HepG2 (cell line): ENCODE data around the gene ST14. TPM values are rescaled to one million over a fixed set of nuclear protein-coding genes. Genes with fewer than 3 reads are reported as not detected.

Source experiments
- ATAC-seq: fragments of 200-7000 bp; cut with Tn5 transposase; 3 replicates; pipeline ENCODE4 v1.9.1; 2020; ENCODE audit warnings: mild to moderate bottlenecking, moderate library complexity
- BruUV-seq: library from RNA; stranded (reverse); fragments of 400-500 nt; replicated peaks from 2 replicates; lab custom pipeline; 2021; lab: Mats Ljungman, UMichigan
- CTCF ChIA-PET: fragments of 300-600 bp; formaldehyde crosslinking; extraction: SDS; loops from one replicate; lab custom pipeline; 2021; ENCODE audit warnings: low total read pairs, inconsistent platforms, low intra/inter-chr PET ratio; lab: Yijun Ruan, JAX
- POLR2A ChIA-PET: fragments of 350-600 bp; sonication (Branson Sonifier 250); formaldehyde crosslinking; loops from one replicate; lab custom pipeline; 2020; ENCODE audit warnings: antibody characterized with exemption, inconsistent platforms; lab: Yijun Ruan, JAX
- DNase-seq: peaks from one replicate; pipeline ENCODE4 v3.0.0-alpha.2; 2015; ENCODE audit warnings: low spot score
- FAIRE-seq: peaks from 3 replicates; lab custom pipeline; 2011; peaks lifted over from hg19 to GRCh38; lab: Jason Lieb, UNC
- H2AFZ ChIP-seq: one replicate; pipeline ENCODE4 v1.6.1; 2011; ENCODE audit warnings: low read length, inconsistent platforms
- H3K27ac ChIP-seq: fragments of 300-600 bp; 3 replicates; pipeline ENCODE4 v1.8.0; 2011; ENCODE audit warnings: mixed run types, mild to moderate bottlenecking, mixed read lengths, low read length, inconsistent platforms; ENCODE audit not compliant: insufficient read depth; ENCODE audit errors: extremely low read length
- H3K27me3 ChIP-seq, 2 experiments: fragments of 200-600 bp in 1 of 2; 2 replicates in 1 of 2; 3 replicates in 1 of 2; pipeline versions ENCODE4 v1.6.0 to v1.8.0; 2011; ENCODE audit warnings: low read length in 2 of 2, mild to moderate bottlenecking in 2 of 2, moderate library complexity in 2 of 2, inconsistent platforms in 1 of 2; ENCODE audit not compliant: insufficient read depth in 2 of 2, control insufficient read depth in 1 of 2
- H3K36me3 ChIP-seq, 2 experiments: fragments of 200-600 bp in 1 of 2; replicated peaks in 1 of 2; 2 replicates in 1 of 2; 3 replicates in 1 of 2; pipeline versions ENCODE4 v1.5.1 to v1.8.0; 2011; ENCODE audit warnings: low read length in 2 of 2, inconsistent platforms in 1 of 2; ENCODE audit not compliant: insufficient read depth in 2 of 2, control insufficient read depth in 1 of 2
- H3K4me1 ChIP-seq: 2 replicates; pipeline ENCODE4 v1.5.1; 2012; ENCODE audit warnings: low read length, inconsistent platforms; ENCODE audit not compliant: insufficient read depth
- H3K4me2 ChIP-seq: 2 replicates; pipeline ENCODE4 v1.6.0; 2011; ENCODE audit warnings: low read depth, low read length, inconsistent platforms
- H3K4me3 ChIP-seq, 3 experiments: fragments of 200-600 bp in 1 of 3; sonication (generic), shearing (Covaris generic) in 1 of 3; replicated peaks in 1 of 3; 2 replicates each; pipeline ENCODE4 v1.5.1; 2011 to 2016; ENCODE audit warnings: low read length in 3 of 3, inconsistent platforms in 2 of 3, low read depth in 2 of 3, mild to moderate bottlenecking in 2 of 3, control low read depth in 1 of 3, mixed read lengths in 1 of 3; ENCODE audit not compliant: insufficient read depth in 1 of 3
- H3K79me2 ChIP-seq: one replicate; pipeline ENCODE4 v1.6.1; 2011; ENCODE audit warnings: low read length, inconsistent platforms; ENCODE audit not compliant: insufficient read depth
- H3K9ac ChIP-seq: 2 replicates; pipeline ENCODE4 v1.6.0; 2011; ENCODE audit warnings: mild to moderate bottlenecking, low read depth, low read length, inconsistent platforms; ENCODE audit not compliant: insufficient read depth
- H3K9me3 ChIP-seq: 2 replicates; pipeline ENCODE4 v1.5.1; 2012; ENCODE audit warnings: mild to moderate bottlenecking, low read length
- H4K20me1 ChIP-seq: 2 replicates; pipeline ENCODE4 v1.6.0; 2011; ENCODE audit warnings: inconsistent platforms, mild to moderate bottlenecking, low read length, moderate library complexity; ENCODE audit not compliant: insufficient read depth
- AGO1 ChIP-seq: fragments of 200-400 bp; formaldehyde crosslinking; IDR thresholded peaks from 2 replicates; pipeline ENCODE4 v1.6.1; 2017; ENCODE audit warnings: mild to moderate bottlenecking, low read depth, low read length, moderate library complexity; ENCODE audit not compliant: poor library complexity, severe bottlenecking
- FLYWCH1 ChIP-seq: sonication (generic); formaldehyde crosslinking; IDR thresholded peaks from 2 replicates; pipeline ENCODE4 v1.8.1; 2023; ENCODE audit warnings: mild to moderate bottlenecking, missing genetic modification reagents
- NFE2L2 ChIP-seq: fragments of 150-350 bp; IDR thresholded peaks from 2 replicates; pipeline ENCODE4 v1.6.1; 2014; ENCODE audit warnings: low read length
- SMYD3 ChIP-seq: sonication (generic); formaldehyde crosslinking; IDR thresholded peaks from 2 replicates; pipeline ENCODE4 v1.8.1; 2023; ENCODE audit warnings: mild to moderate bottlenecking, missing genetic modification reagents
- STAT6 ChIP-seq: sonication (generic); formaldehyde crosslinking; IDR thresholded peaks from 2 replicates; pipeline ENCODE4 v1.4.0; 2020; ENCODE audit warnings: missing genetic modification reagents, mild to moderate bottlenecking, borderline replicate concordance
- ZNF12 ChIP-seq: sonication (generic); formaldehyde crosslinking; IDR thresholded peaks from 2 replicates; pipeline ENCODE4 v1.5.0; 2020; ENCODE audit warnings: missing genetic modification reagents
- ZNF292 ChIP-seq: sonication (generic); formaldehyde crosslinking; IDR thresholded peaks from 2 replicates; pipeline ENCODE4 v1.8.1; 2022; ENCODE audit warnings: mild to moderate bottlenecking, low read depth, missing genetic modification reagents, borderline replicate concordance
- ZNF607 ChIP-seq: sonication (generic); formaldehyde crosslinking; IDR thresholded peaks from 2 replicates; pipeline ENCODE4 v1.5.1; 2020; ENCODE audit warnings: missing genetic modification reagents, mild to moderate bottlenecking, borderline replicate concordance
- ZNF768 ChIP-seq: sonication (generic); formaldehyde crosslinking; IDR thresholded peaks from 2 replicates; pipeline ENCODE4 v1.4.0; 2020; ENCODE audit warnings: missing genetic modification reagents
- WGBS: methylation state at CpG from one replicate; pipeline ENCODE4 v1.1.6; 2017; ENCODE audit warnings: low lambda C conversion rate; 5-methylcytosine and 5-hydroxymethylcytosine counted together
- in situ Hi-C: cut with HindIII; loops from 2 replicates; pipeline ENCODE4 v1.10.0; 2017; ENCODE audit warnings: low pct_unique_long_range_greater_than_20kb; ENCODE audit not compliant: extremely low pct_ligation_motif_present
- intact Hi-C: fragments of 100-400 bp; cut with micrococcal nuclease; formaldehyde crosslinking; loops from one replicate; pipeline ENCODE4 v1.10.0; 2022; ENCODE audit not compliant: unreplicated experiment
- polyA plus RNA-seq, 8 experiments: library from polyadenylated mRNA; depleted of rRNA in 3 of 8; stranded (reverse) in 7 of 8; unstranded in 1 of 8; fragments of >200 nt; fragmentation: Illumina TruSeq in 4 of 8; extraction: Trizol in 4 of 8; gene quantifications; 2 replicates each; pipeline versions ENCODE4 v1.2.1 to v1.2.3, GENCODE V29; 2011 to 2016; ENCODE audit warnings: low read depth in 4 of 8, missing spikeins in 1 of 8, mixed read lengths in 1 of 8; ENCODE audit not compliant: insufficient read depth in 1 of 8
- total RNA-seq, 5 experiments: library from RNA; depleted of rRNA; stranded (reverse); fragments of >200 nt; fragmentation: Illumina TruSeq; extraction: Trizol; gene quantifications; 2 replicates each; pipeline ENCODE4 v1.2.3, GENCODE V29; 2016; ENCODE audit warnings: low read depth in 1 of 5
- TF ChIP-seq, protein P1 (sequence below): sonication (generic); formaldehyde crosslinking; IDR thresholded peaks from 2 replicates; pipeline ENCODE4 v1.4.0; 2020; ENCODE audit warnings: missing genetic modification reagents
- TF ChIP-seq, protein P2 (sequence below): IDR thresholded peaks from 2 replicates; pipeline ENCODE4 v1.6.1; 2012; ENCODE audit warnings: inconsistent platforms

ST14 gene
- total and polyA plus RNA-seq, 2 of the 13 experiments (the other 11 are each of a cell fraction or from before 2014, with no cell fraction given) = 0.88 to 1.4 TPM

DNA sequence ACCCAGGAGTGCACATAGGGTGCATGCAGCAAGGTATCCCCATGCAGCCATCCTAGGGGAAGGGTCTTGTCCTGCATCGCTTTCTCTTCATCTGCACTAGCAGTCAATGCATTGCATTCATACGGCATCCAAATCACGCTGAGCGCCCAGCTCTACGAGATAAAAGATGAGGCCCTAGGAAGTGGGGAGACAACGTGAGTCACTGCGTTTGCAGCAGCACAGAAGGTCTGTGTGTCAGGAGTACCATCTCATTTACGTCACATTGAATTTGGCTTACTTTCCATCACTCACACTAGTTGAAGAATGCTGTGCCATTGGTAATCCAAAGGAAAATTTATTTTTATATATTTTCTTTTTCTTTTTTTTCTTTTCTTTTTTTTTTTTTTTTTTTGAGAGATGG is 2.5 kb upstream of the ST14 start (continued):
- TF ChIP-seq STAT6 (CRISPR knock-in tag) = no peak
- TF ChIP-seq ZNF768 = no peak
- TF ChIP-seq, protein P1, sequence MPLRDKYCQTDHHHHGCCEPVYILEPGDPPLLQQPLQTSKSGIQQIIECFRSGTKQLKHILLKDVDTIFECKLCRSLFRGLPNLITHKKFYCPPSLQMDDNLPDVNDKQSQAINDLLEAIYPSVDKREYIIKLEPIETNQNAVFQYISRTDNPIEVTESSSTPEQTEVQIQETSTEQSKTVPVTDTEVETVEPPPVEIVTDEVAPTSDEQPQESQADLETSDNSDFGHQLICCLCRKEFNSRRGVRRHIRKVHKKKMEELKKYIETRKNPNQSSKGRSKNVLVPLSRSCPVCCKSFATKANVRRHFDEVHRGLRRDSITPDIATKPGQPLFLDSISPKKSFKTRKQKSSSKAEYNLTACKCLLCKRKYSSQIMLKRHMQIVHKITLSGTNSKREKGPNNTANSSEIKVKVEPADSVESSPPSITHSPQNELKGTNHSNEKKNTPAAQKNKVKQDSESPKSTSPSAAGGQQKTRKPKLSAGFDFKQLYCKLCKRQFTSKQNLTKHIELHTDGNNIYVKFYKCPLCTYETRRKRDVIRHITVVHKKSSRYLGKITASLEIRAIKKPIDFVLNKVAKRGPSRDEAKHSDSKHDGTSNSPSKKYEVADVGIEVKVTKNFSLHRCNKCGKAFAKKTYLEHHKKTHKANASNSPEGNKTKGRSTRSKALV (CRISPR knock-in tag) = no peak
- TF ChIP-seq AGO1 = no peak
- TF ChIP-seq ZNF607 (CRISPR knock-in tag) = no peak
- TF ChIP-seq NFE2L2 = no peak
- TF ChIP-seq SMYD3 = no peak
- no peak for TF ChIP-seq ZNF292 (CRISPR knock-in tag)
- TF ChIP-seq, protein P2, sequence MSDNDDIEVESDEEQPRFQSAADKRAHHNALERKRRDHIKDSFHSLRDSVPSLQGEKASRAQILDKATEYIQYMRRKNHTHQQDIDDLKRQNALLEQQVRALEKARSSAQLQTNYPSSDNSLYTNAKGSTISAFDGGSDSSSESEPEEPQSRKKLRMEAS = no peak

DNA sequence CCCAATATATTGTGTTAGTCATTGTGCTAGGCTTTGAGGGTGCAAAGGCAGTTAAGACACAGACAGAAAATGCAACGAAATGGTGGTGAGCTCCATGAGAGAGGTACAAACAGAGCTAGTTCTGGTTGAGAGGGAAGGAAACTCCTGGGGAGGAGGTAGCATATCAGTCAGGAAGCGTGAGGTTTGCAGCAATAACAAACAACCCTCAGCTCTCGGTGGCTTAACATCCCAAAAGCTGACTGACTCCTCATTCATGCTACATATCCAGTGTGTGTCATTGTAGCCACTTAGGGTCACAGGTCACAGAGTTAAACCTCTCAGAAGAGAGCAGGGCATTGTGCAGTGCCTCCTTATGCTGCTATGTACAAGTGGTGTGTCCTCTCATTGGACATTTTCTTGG is 1.7 kb upstream of the ST14 start:
- 36% methylated on average over 2 of the region's 3 CpGs for WGBS

More for the DNA sequence above, 1.7 kb upstream of the ST14 start:
- DNase-seq (no peak), FAIRE-seq (no peak), ATAC-seq (no peak)
- TF ChIP-seq ZNF12 (CRISPR knock-in tag) (peak; percentile 97), FLYWCH1 (CRISPR knock-in tag) (no peak)
- Histone ChIP-seq H3K4me2 (no peak overlapping the region), H2AFZ (no peak overlapping the region), H3K27ac (no peak overlapping the region), H4K20me1 (no peaks in the 10 kb centered on the region), H3K79me2 (no peaks in the 10 kb centered on the region), H3K4me3 (no peak overlapping the region), H3K36me3 (no peaks in the 10 kb centered on the region), H3K9ac (no peak overlapping the region), H3K4me1 (peaks cover 17% of the 10 kb centered on the region), H3K27me3 (no peaks in the 10 kb centered on the region; a peak in 2 of 5 replicates), H3K9me3 (no peaks in the 10 kb centered on the region)
- ChIA-PET POLR2A (no interaction called here), CTCF (no interaction called here)
- BruUV-seq = no TSS peak
- in situ Hi-C loops (no loop called here), intact Hi-C loops (no loop called here)
